GM21528 (cell line): ENCODE data around the gene SORCS3.

ENCODE experiments used
- ATAC-seq: cut with Tn5 transposase; IDR thresholded peaks from one replicate; pipeline ENCODE4 v1.9.1; 2021; ENCODE audit warnings: mild to moderate bottlenecking, moderate library complexity; ENCODE audit not compliant: unreplicated experiment, low FRiP score

SORCS3 gene

GRCh38 chr10:104822088-104822487, 181.0 kb downstream of the SORCS3 start:
- no peak for ATAC-seq

DNA sequence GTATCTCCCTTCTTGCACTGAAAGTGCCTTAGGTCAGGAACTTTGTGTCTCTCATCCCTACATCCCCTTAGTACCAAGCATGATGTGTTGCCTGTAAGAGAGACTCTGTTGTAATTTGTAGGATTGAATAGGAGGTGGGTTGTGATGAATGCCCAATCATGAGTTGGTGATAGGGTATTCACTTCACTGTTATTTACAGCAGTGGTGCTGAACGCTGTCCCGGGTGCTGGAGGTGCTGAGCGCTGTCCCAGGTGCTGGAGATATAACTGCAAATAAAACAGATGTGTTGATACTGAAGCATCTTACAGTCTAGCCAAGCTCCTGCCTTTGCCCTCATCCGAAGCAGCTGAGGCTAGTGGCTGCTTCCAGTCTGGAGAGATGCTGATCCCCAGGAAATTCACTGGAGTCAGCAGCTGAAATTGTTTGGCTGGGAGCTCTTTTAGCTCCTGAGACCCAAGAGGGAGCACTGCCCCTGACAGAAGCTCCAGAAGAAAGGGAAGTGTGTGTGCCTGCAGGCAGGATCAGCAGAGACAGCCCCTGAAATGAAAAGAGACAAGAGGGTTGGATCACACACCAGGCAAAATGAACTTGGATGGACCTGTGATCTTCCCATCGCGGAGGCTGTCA, 183.4 kb downstream of the SORCS3 start:
- no peak for ATAC-seq

- ATAC-seq, result no peak
Measured at GRCh38 chr10:104831272-104831671, 190.2 kb downstream of the SORCS3 start.

DNA sequence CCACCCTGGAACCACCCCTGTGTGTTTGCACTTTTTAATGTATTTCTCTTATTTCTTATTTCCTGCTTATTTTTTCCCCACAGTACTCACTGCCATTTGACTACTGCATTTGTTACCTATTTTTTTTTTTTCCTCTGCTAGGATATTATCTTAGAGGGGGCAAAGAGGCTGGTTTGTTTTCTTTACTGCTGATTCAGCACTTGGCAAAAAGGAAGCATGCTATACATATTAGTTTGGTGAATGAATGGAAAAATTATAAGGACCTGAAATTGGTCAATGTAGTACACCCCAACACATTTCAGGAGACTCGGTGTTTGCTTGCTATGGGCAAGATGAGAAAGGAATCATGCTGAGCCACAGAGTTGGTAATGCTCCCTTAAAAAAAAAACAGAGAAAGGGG, 193.5 kb downstream of the SORCS3 start:
- no peak for ATAC-seq

- ATAC-seq, result no peak
Measured at GRCh38 chr10:104835422-104835821, 194.3 kb downstream of the SORCS3 start.

DNA sequence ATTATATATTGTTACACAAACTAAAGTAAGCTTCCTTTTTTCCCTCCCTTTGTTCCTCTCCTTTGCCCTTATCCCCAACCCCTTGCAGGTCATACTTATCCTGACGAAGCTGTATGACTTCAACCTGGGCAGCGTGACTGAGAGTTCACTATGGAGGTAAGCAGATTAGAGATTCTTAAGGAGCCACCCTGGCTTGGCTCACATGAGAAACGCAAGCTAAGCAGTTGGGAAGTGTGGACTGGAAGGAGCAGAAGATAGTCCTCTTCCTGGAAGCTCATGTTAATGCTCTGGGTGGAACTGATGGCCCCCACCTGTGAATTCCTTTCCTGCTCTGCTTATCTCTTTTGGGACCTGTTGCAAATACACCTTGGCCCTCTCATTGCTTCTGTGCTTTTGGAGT, 201.6 kb downstream of the SORCS3 start:
- no peak for ATAC-seq

GRCh38 chr10:104844073-104844472, 203.0 kb downstream of the SORCS3 start:
- ATAC-seq, result no peak

- no peak for ATAC-seq
Measured at GRCh38 chr10:104850023-104850422, 208.9 kb downstream of the SORCS3 start.

- no peak for ATAC-seq
Measured at GRCh38 chr10:104867966-104868598, 227.0 kb downstream of the SORCS3 start.

- ATAC-seq, result no peak
Measured at GRCh38 chr10:104872691-104873090, 231.6 kb downstream of the SORCS3 start.

DNA sequence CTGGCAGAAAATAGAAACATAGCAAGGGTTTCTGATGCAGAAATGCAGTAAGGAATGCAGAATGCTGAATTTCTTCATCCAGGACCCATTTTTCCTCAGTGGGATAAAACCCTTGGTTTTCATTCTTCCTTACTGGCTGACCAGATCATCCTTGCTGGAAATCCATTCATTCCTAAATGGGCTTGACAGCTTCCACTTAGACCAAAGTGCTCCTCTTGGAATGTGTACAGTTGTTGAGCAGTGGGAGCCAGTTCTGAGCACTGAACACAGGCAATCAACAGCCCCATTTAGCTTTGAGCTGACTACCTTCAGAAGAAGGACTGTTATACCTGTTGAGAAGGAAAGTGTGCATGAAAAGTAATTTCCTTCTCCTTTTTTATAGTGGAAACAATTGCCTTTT, 232.1 kb downstream of the SORCS3 start:
- ATAC-seq, result no peak

DNA sequence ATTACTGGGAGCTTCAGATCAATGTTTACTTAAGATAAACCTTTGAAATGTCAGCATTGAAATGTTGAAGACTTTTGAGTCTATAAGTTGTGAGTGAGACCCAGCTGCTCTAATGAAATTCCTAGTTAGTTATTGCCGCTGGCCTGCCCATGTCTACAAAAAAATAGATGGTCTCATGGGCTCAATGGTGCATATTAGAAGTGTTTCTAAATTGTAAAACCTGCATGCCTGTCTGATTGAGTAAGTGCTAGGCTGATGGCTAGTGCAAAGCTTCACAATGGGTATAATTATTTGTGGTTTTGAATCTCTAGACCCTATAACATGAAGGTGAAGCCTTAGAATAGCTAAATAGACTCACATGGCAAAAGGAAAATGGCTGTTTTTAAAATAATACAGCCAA, 234.5 kb downstream of the SORCS3 start:
- no peak for ATAC-seq

- ATAC-seq, result no peak
Measured at GRCh38 chr10:104880624-104881398, 239.7 kb downstream of the SORCS3 start.

DNA sequence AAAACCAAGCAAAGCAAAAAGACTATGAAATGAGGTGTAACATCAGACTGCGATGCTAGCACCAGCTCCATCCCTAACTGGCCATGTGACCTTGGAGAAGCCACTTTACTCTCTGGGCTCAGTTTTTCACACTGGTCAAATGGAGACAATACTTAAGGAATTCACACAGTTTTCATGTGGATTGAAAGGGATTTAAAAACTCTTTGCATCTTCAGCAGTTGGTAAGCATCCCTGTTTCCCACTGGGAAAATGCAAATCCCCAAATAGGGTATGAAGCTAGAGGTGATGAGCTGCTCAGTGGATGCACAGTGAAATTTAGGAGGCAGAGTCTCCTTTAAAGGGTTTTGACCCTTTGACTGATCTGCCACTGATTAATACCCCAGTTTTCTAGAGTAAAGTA, 240.7 kb downstream of the SORCS3 start:
- ATAC-seq, result no peak

DNA sequence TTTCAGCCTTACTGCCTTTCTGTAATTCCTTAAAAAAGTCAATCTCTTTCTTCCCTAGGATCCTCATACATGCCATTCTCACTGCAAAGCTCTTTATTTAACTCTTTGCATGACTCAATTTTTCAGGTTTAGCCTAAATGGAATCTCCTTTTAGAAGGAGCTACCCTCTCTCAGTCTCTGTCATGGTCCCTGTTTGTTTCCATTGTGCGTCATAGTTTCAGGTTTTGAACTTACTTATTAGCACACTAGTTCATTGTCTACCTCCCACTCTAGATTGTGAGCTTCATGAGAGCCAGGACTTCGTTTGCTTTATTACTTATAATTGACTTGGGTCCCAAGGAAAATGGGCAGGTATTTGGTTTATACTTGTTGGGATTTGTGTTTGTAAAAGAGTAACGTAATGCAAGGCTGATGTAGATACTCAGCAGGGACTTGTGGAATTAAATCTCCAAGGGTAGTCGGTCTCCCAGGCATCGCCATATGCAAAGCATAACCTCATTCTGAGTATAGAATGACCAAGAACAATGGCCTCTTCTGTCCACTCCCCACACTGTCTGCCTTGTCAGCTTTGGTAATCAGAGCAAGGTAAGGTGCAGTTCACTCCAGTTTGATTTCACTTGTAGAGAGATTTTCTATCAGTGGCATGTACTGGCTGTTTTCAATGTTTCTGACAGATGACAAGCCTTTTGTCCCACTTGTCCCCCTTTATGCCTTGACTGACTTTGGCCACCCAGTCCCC, 252.0 kb downstream of the SORCS3 start:
- no peak for ATAC-seq

DNA sequence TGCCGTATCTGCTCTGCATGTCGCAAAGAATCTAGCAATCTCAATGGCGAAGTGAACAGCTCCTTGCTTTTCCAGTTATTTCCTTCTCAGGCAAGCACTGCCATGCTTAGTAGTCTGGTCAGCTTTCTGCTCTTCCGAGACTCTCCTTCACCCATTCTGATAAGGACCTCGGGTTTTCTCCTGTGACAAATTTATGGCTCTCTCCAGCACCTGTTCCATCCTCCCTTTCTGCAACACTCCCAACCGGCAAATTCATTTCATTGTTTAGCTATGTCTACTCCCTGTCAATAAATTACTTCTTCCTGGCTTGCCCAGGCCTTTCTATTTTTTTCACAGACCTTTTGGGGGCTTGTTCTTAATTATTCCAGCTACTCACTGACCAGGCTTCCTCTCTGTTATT, 252.6 kb downstream of the SORCS3 start:
- ATAC-seq, result no peak

GRCh38 chr10:104894681-104895080, 253.6 kb downstream of the SORCS3 start:
- ATAC-seq, result no peak

DNA sequence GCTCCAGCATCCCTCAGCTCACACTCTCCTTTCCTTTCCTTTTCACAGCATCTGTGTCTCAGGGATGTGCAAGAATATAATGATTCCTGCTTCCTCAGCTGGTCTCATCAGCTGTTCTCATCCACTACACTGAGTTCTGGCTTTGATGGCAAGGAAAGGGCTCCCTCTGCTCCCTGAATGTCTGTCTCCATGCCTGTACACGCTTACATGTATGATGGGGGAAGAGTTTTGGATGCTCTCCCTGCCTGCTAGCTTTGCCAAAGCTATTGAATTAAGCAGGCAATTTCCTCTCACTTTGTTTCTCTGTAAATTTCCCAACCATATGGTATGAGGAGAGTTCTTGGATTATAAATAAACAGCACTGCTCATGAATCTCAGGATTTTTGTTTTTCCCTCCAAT, 254.5 kb downstream of the SORCS3 start:
- ATAC-seq, result no peak

DNA sequence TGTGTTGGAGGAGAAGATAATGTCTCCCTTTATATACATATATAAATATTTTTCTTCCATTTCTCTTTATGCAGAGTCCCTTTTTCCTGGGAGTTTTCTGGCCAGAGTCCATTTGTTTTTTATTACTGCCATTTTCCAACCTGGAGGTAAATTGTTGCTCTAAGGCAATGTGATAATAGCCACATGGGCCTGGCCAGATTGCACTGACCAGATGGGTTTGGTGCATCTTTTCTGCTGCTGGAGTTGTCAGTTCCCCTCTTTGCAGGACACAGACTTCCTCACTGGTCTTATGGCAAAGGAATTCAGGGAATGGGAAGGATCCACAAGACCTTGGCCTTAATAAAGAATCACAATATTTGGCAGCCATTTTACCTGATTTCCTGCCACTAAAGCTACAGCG, 254.9 kb downstream of the SORCS3 start:
- no peak for ATAC-seq

DNA sequence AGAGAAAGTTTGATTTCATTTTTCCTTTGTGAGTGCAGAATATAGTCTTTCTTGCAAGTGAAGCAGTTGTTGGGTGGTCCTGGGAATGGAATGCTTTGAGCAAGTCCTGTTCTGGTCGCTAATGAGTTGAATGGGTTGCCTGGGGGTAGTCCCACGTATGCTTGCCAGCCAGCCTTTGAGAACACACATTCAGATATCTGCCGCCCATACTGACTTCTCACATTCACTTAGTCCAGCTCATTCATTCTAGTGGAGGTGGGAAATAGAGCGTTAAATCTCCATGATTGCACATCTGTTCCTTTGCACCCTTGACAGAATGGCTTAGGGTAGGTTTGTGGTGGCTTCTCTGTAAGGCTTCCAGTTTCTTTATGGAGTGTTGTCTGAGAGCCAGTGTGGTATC, 256.6 kb downstream of the SORCS3 start:
- no peak for ATAC-seq

DNA sequence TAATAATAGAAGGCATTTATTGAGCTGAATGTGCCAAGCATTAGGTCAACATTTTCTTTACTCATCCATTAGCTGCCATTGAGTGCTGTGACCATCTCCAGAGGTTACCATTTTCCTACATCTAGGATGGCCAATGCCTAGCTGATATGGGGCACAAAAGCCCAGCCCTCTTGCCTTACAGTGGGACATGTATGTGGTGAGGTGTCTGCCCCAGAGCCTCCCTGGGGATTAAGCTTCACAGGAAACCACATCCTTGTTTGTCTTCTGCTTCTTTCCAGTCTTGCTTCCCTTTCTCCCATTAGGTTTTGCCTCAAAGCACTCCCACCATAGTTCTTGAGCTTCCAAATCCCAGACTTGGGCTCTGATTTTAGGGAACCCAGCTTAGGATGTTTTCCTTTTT, 258.7 kb downstream of the SORCS3 start:
- no peak for ATAC-seq
